HL-60/S4 (cell line): Measurements from ENCODE around the gene TAX1BP3.

Experiments
- in situ Hi-C: fragments of 300-500 bp; cut with MboI; formaldehyde crosslinking; loops from 2 replicates; pipeline ENCODE4 v1.14.3; 2022; ENCODE audit warnings: low sequenced_read_pairs

The TAX1BP3 gene

GRCh38 chr17:3632287-3632686 is 36.1 kb downstream of the TAX1BP3 start:
- in situ Hi-C loops = no loop called here

- in situ Hi-C loops = no loop called here
Observed at GRCh38 chr17:3630781-3631180, 37.6 kb downstream of the TAX1BP3 start.

- in situ Hi-C loops = no loop called here
Observed at GRCh38 chr17:3627769-3628167, 40.6 kb downstream of the TAX1BP3 start.

- in situ Hi-C loops = no loop called here
Observed at GRCh38 chr17:3626831-3627768, 41.3 kb downstream of the TAX1BP3 start.

GRCh38 chr17:3622977-3623594 is 45.3 kb downstream of the TAX1BP3 start:
- in situ Hi-C loops = no loop called here

GRCh38 chr17:3621146-3621720 is 47.1 kb downstream of the TAX1BP3 start:
- in situ Hi-C loops = no loop called here

- in situ Hi-C loops = no loop called here
Observed at GRCh38 chr17:3615160-3615870, 53.1 kb downstream of the TAX1BP3 start.

GRCh38 chr17:3613124-3613523 is 55.3 kb downstream of the TAX1BP3 start:
- in situ Hi-C loops = no loop called here
